GM12865 (cell line): ENCODE results near the gene YIPF5.

Experiments
- DNase-seq: peaks from one replicate; pipeline ENCODE4 v3.0.0; 2010; ENCODE audit warnings: low read depth
- H3K4me3 ChIP-seq: 2 replicates; pipeline ENCODE4 v1.5.1; 2011; ENCODE audit warnings: mild to moderate bottlenecking, low read depth, low read length, control low read depth
- CTCF ChIP-seq: IDR thresholded peaks from 2 replicates; pipeline ENCODE4 v1.5.1; 2011; ENCODE audit warnings: low read length, control low read depth, low read depth, inconsistent platforms; ENCODE audit not compliant: insufficient read depth; ENCODE audit errors: missing control alignments

The YIPF5 gene

GRCh38 chr5:144162686-144163085 lies 7.8 kb downstream of the YIPF5 start:
- no peak for TF ChIP-seq CTCF
- DNase-seq: no peak
- H3K4me3 ChIP-seq: no peak overlapping the region

GRCh38 chr5:144156767-144157171 lies 13.7 kb downstream of the YIPF5 start:
- TF ChIP-seq CTCF: no peak
- DNase-seq: no peak
- H3K4me3 ChIP-seq: no peak overlapping the region

GRCh38 chr5:144151026-144151425 lies 19.4 kb downstream of the YIPF5 start:
- no peak overlapping the region for H3K4me3 ChIP-seq
- no peak for TF ChIP-seq CTCF
- no peak for DNase-seq

GRCh38 chr5:144144956-144145751 lies 25.3 kb downstream of the YIPF5 start:
- no peak overlapping the region for H3K4me3 ChIP-seq
- no peak for TF ChIP-seq CTCF
- DNase-seq: no peak

- no peak overlapping the region for H3K4me3 ChIP-seq
- no peak for TF ChIP-seq CTCF
- no peak for DNase-seq
Measured at GRCh38 chr5:144143625-144144024, 26.8 kb downstream of the YIPF5 start.

- TF ChIP-seq CTCF: no peak
- H3K4me3 ChIP-seq: no peak overlapping the region
- no peak for DNase-seq
Measured at GRCh38 chr5:144142824-144143162, 27.7 kb downstream of the YIPF5 start.

- DNase-seq: peak; percentile 59
- no peak overlapping the region for H3K4me3 ChIP-seq
- peak; percentile 70 for TF ChIP-seq CTCF
Measured at GRCh38 chr5:144142139-144142823, 28.2 kb downstream of the YIPF5 start.
